Activated T-helper 9 cell treated with anti-CD3 and anti-CD28 coated beads, Interleukin-2, amount 50 U/mL, for 16 hours (primary cell): ENCODE measurements around the gene PHACTR1.

Experiments
- DNase-seq: peaks from one replicate; pipeline ENCODE4 v3.0.0-alpha.2; 2020; ENCODE audit warnings: low read depth

Gene PHACTR1

GRCh38 chr6:13267142-13267651 is 550.6 kb downstream of the PHACTR1 start:
- no peak for DNase-seq

GRCh38 chr6:13268913-13269518 is 552.4 kb downstream of the PHACTR1 start:
- DNase-seq = no peak

- no peak for DNase-seq
These were observed 555.8 kb downstream of the PHACTR1 start for GRCh38 chr6:13272131-13273046.

- DNase-seq = no peak
These were observed 556.8 kb downstream of the PHACTR1 start for GRCh38 chr6:13273202-13273930.

- DNase-seq = peak; percentile 52
These were observed 557.6 kb downstream of the PHACTR1 start for GRCh38 chr6:13273931-13274706.

GRCh38 chr6:13274707-13275434 is 558.3 kb downstream of the PHACTR1 start:
- no peak for DNase-seq

- DNase-seq = no peak
These were observed 558.9 kb downstream of the PHACTR1 start for GRCh38 chr6:13275435-13275989.

GRCh38 chr6:13277231-13277630 is 560.7 kb downstream of the PHACTR1 start:
- no peak for DNase-seq

GRCh38 chr6:13278164-13278563 is 561.6 kb downstream of the PHACTR1 start:
- no peak for DNase-seq

GRCh38 chr6:13278991-13279390 is 562.4 kb downstream of the PHACTR1 start:
- no peak for DNase-seq

GRCh38 chr6:13280254-13280653 is 563.7 kb downstream of the PHACTR1 start:
- no peak for DNase-seq

- no peak for DNase-seq
These were observed 565.1 kb downstream of the PHACTR1 start for GRCh38 chr6:13281686-13282085.

GRCh38 chr6:13282393-13283069 is 566.0 kb downstream of the PHACTR1 start:
- DNase-seq = no peak

- no peak for DNase-seq
These were observed 566.8 kb downstream of the PHACTR1 start for GRCh38 chr6:13283331-13283730.

GRCh38 chr6:13284646-13285045 is 568.1 kb downstream of the PHACTR1 start:
- no peak for DNase-seq

GRCh38 chr6:13285705-13286104 is 569.1 kb downstream of the PHACTR1 start:
- DNase-seq = no peak

GRCh38 chr6:13286181-13286580 is 569.6 kb downstream of the PHACTR1 start:
- no peak for DNase-seq

GRCh38 chr6:13287104-13287503 is 570.5 kb downstream of the PHACTR1 start:
- no peak for DNase-seq

GRCh38 chr6:13288481-13288880 is 571.9 kb downstream of the PHACTR1 start:
- DNase-seq = no peak

- DNase-seq = no peak
These were observed 572.4 kb downstream of the PHACTR1 start for GRCh38 chr6:13288969-13289391.
